Gastrocnemius medialis (tissue), 4 donors: Measurements from ENCODE around the gene MYL6.

ENCODE experiments used
- CTCF ChIP-seq, 5 experiments: fragments of 450-650 bp in 3 of 5; fragments of 200-600 bp in 2 of 5; sonication (generic) in 2 of 5; IDR thresholded peaks in 4 of 5; conservative IDR thresholded peaks in 1 of 5; 1 replicate in 4 of 5; 2 replicates in 1 of 5; pipeline ENCODE4 v1.5.1; 2016 to 2019; ENCODE audit warnings: antibody characterized with exemption in 5 of 5, mild to moderate bottlenecking in 3 of 5, moderate library complexity in 3 of 5
- POLR2A ChIP-seq, 2 donors: fragments of 450-650 bp; IDR thresholded peaks; one replicate each; pipeline ENCODE4 v1.6.1; 2017; ENCODE audit warnings: antibody characterized with exemption in 2 of 2, mild to moderate bottlenecking in 2 of 2, moderate library complexity in 2 of 2

GRCh38 chr12:56206452-56207166, 48.5 kb downstream of the MYL6 start:
- no peak for TF ChIP-seq POLR2A (IDR thresholded peaks at IDR 0.05)
- TF ChIP-seq CTCF (IDR thresholded peaks at IDR 0.05 in 4 of 5, conservative IDR thresholded peaks at IDR 0.05 in 1 of 5): peak in 4 of 5 experiments; percentile 45 to 55 (median 55)
